ENCODE measurements around the gene ATP1B1.

GRCh38 chr1:169085911-169086310 is 20.6 kb upstream of the ATP1B1 start:
- TF ChIP-seq, protein P1, sequence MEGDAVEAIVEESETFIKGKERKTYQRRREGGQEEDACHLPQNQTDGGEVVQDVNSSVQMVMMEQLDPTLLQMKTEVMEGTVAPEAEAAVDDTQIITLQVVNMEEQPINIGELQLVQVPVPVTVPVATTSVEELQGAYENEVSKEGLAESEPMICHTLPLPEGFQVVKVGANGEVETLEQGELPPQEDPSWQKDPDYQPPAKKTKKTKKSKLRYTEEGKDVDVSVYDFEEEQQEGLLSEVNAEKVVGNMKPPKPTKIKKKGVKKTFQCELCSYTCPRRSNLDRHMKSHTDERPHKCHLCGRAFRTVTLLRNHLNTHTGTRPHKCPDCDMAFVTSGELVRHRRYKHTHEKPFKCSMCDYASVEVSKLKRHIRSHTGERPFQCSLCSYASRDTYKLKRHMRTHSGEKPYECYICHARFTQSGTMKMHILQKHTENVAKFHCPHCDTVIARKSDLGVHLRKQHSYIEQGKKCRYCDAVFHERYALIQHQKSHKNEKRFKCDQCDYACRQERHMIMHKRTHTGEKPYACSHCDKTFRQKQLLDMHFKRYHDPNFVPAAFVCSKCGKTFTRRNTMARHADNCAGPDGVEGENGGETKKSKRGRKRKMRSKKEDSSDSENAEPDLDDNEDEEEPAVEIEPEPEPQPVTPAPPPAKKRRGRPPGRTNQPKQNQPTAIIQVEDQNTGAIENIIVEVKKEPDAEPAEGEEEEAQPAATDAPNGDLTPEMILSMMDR (conservative IDR thresholded peaks at IDR 0.05; ENCODE audit: low read depth in 2 of 2): no peak
- TF ChIP-seq, protein P2, sequence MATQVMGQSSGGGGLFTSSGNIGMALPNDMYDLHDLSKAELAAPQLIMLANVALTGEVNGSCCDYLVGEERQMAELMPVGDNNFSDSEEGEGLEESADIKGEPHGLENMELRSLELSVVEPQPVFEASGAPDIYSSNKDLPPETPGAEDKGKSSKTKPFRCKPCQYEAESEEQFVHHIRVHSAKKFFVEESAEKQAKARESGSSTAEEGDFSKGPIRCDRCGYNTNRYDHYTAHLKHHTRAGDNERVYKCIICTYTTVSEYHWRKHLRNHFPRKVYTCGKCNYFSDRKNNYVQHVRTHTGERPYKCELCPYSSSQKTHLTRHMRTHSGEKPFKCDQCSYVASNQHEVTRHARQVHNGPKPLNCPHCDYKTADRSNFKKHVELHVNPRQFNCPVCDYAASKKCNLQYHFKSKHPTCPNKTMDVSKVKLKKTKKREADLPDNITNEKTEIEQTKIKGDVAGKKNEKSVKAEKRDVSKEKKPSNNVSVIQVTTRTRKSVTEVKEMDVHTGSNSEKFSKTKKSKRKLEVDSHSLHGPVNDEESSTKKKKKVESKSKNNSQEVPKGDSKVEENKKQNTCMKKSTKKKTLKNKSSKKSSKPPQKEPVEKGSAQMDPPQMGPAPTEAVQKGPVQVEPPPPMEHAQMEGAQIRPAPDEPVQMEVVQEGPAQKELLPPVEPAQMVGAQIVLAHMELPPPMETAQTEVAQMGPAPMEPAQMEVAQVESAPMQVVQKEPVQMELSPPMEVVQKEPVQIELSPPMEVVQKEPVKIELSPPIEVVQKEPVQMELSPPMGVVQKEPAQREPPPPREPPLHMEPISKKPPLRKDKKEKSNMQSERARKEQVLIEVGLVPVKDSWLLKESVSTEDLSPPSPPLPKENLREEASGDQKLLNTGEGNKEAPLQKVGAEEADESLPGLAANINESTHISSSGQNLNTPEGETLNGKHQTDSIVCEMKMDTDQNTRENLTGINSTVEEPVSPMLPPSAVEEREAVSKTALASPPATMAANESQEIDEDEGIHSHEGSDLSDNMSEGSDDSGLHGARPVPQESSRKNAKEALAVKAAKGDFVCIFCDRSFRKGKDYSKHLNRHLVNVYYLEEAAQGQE (IDR thresholded peaks at IDR 0.05; ENCODE audit: unreplicated experiment): no peak
- no peak for TF ChIP-seq POLR2AphosphoS5 (IDR thresholded peaks at IDR 0.05; ENCODE audit: low read depth)
- TF ChIP-seq EZH2phosphoT487 (IDR thresholded peaks at IDR 0.05; ENCODE audit: unreplicated experiment): no peak
- no peak for TF ChIP-seq JUNB (IDR thresholded peaks at IDR 0.05; ENCODE audit: unreplicated experiment)
- TF ChIP-seq ZNF331 (CRISPR knock-in tag; IDR thresholded peaks at IDR 0.05; ENCODE audit: low read depth): no peak
- no peak for TF ChIP-seq CREB1 (CRISPR knock-in tag; IDR thresholded peaks at IDR 0.05; ENCODE audit: low read depth)
- no peak for TF ChIP-seq EZH2 (IDR thresholded peaks at IDR 0.05; ENCODE audit: low read depth, unreplicated experiment)
- no peak for TF ChIP-seq STAT1 (IDR thresholded peaks at IDR 0.05; ENCODE audit: unreplicated experiment)
- TF ChIP-seq, protein P3, sequence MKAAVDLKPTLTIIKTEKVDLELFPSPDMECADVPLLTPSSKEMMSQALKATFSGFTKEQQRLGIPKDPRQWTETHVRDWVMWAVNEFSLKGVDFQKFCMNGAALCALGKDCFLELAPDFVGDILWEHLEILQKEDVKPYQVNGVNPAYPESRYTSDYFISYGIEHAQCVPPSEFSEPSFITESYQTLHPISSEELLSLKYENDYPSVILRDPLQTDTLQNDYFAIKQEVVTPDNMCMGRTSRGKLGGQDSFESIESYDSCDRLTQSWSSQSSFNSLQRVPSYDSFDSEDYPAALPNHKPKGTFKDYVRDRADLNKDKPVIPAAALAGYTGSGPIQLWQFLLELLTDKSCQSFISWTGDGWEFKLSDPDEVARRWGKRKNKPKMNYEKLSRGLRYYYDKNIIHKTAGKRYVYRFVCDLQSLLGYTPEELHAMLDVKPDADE (IDR thresholded peaks at IDR 0.05): no peak

Measured in GM23338 (cell line).